CD4-positive, alpha-beta T cell treated with Interleukin-17A for 4 hours (primary cell): Measurements from ENCODE around the gene RPL3.
"Not testable (repeated sequence)": the region's sequence is repeated elsewhere in the genome, so short reads cannot be mapped to it uniquely, and the experiment has no call there.

Experiments
- DNase-seq: peaks from one replicate; pipeline ENCODE4 v3.0.0-alpha.2; 2020; ENCODE audit warnings: mixed read lengths

RPL3 gene

DNA sequence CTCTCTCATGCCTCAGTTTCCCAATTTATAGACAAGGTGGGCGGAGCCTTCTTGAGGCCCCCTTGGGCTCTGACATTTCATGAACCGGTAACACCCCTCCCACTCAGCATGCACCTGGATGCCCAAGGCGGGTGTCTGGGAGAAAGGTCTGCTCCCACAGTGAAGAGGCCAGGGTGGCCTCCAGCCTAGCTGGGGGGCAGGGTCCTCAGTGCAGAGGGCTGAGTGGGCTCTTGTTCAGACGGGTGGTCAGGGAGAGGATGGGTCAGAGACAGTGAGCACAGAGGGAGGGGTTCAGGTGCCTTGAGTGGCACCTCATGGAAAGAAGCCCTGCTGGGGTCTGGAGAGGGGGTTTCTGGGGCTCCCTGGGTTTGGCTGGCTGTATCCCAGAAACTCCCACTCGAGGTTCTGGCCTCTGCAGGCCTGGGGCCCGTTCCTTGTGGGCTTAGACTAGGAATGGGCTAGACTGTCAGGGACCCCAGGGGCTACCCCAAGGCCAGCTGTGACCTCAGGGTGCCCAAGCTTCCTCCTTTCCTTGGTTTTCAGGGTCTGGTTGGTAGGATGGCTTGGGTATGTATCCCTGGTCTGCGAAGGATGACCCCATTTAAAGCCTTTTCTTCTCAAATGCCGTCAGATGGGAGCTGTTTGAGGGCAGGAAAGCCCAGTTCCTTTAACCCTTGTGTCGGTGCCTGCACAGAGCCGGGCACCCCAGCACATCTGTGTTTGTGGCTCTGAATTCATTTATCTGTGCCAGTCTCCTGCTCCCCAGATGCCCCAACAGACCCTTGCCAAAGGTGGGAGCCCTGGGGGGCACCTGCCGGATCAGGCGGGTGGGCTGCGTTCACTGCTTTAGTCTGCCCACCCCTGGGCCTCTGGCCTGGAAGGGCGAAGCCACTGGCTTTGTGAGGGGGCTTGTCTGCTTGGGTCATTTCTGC is 31.6 kb upstream of the RPL3 start:
- DNase-seq = no peak

DNA sequence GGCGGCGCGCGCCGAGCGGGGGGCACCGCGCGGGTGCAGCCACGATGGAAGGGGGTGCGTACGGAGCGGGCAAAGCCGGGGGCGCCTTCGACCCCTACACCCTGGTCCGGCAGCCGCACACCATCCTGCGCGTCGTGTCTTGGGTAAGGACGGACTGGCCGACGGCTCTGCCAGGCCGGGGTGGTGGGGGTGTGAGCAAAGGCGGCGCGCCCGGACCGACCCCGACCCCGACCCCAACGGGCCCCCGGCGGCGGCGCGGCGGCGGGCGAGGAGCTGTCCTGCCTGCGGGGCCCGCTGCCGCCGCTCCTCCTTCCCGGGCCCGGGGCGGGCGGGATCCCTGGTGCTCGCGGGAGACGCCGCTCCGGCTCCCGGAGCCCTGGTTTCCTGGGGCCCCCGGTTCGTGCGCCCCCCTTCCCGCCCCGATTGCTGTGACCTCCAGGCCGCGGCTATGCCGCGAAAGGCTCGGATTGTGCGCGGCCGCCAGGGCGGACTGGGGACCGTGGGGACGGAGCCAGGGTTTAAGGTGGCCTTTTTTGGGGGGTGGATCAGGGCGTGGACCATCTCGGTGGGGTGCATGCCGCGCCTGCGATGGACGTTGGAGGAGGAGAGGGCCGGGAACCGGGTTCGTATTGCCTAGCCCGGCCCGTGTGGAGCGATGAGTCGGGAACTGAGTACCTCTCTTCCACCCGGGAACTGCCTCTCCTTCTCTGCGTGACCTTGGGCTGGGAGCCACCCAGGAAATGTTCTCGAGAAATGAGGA is 30.7 kb upstream of the RPL3 start, which contains the start of gene SYNGR1:
TSS of gene SYNGR1 (plus strand) at position 25 of the 760 bp plus-strand sequence. CDS start at position 45, 20 bp downstream.
- peak; percentile 13 for DNase-seq

DNA sequence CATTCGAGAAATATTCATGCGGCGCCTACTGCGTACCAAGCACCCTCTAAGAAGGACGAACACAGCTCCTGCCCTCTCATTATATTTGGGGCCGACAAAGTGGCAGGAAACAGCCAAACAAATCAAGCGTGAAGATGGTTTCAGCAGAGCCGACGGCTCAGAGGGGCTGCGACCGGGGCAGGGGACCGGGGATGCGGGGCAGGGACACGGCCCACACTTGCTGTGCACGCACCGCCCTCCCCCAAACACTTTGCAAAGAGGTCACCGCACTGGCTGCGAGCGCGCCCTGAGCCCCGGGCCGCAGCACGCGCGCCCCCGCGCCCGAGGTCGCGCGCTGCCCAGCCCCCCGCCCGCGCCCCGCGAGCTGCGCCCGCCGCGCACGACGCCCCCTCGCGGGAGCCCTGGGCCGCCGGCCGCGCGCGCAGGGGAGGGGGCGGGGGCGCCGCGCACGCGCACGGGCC is 30.1 kb upstream of the RPL3 start:
- peak; percentile 35 for DNase-seq

DNA sequence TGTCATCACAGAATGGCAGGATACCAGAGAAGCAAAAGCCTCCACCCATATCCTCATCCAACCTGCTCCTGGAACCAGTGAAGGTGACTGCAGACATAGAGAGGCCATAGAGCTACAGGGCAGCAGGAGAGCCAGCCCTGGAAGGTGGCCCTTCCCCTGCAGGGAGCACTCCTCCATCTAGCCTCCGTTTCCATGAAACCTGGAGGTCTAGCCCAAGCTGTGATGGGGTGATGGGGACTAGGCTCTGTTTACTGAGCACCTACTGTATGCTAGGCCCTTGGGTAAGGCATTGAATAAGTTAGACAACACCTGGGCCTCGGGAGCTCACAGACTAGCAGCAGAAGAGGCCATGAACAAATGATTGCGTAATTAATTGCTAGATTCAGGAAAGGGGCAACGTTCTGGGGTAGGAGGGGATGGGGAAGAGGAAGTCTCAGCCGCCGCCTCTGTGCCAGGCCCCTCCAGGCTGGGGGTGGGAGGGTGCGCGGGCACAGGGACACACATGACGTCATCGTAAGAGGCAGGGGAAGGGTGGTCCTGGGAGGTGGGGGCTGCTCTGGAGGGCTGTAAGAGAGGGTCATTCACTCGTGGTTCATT is 29.6 kb upstream of the RPL3 start:
- DNase-seq = peak; percentile 12

DNA sequence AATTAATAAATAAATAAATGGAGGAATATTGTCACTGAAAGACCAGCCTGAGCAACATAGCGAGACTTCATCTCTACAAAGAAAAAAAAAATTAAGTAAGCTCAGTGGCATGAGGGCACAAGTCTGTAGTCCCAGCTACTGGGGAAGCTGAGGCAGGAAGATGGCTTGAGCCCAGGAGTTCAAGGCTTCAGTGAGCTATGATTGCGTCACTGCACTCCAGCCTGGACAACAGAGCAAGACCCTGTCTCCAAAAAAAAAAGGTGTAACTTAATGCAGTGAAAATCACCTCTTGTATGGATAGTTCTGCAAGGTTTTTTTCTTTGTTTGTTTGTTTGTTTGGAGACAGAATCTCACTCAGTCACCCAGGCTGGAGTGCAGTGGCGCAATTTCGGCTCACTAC is 25.8 kb upstream of the RPL3 start:
- no peak for DNase-seq

DNA sequence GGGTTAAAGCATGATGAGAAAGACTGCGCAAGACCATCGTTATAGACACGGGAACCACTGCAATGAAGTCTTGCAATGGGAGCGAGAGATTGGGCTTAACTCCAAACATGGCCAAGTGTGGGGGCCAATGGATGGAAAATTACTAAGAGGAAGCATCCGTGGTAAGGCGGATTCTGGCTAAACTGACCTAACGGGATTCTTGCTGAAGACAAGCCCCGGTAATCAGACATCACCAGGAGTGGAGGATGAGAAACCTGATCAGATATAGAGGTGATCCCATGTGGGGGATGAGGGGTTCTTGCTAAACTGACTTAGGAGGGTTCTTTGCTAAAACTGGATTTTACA is 24.6 kb upstream of the RPL3 start:
- no peak for DNase-seq

DNA sequence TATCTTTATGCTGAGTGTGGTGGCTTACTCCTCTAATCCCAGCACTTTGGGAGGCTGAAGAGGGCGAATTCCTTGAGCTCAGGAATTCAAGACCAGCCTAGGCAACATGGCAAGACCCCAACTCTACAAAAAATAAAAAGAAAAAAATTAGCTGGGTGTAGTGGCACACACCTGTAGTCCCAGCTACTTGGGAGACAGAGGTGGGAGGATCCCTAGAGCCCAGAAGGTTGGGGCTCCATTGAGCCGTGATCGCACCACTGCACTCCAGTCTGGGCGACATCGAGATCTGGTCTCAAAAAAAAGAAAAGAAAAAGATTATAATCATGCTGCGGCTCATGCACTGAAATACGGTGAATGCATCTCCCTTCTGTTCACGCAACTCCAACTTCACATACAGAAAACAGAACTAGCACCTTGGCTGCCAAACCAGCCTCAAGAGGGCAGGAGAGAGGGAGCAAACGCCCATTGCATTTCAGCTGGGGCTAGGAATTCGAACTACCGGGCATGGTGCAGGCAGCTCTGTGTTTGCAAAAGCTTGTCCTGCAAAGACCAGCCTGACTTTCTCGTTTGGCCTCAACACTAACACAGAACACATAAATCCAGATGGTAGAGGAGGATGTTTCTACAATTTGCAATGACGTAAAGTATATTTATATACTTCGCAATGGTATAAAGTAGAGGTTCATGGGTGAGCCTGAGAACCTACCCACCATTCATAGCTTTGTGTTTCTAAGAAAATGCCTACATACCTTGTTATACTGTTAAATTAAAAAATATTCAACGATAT is 24.0 kb upstream of the RPL3 start:
- peak; percentile 72 for DNase-seq

DNA sequence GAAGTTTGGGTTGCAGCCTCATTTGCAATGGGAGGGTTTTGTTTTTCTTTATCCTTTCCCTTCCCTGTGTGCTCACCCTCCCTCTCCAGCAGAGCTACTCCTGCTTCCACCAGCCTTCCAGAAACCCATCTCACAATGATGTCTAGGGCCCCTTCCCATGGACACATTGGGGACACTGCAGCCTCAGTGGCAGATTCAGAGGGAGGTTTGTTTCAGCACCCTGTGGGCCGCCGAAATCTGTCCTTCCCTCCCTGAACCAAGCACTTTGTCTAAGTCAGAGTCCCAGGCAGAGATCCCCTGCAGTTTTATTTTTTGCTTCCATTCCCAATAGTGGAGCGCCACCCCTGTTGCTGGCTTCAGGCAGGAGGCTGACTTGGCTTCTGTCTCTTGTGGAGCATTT is 21.8 kb upstream of the RPL3 start:
- DNase-seq = no peak

DNA sequence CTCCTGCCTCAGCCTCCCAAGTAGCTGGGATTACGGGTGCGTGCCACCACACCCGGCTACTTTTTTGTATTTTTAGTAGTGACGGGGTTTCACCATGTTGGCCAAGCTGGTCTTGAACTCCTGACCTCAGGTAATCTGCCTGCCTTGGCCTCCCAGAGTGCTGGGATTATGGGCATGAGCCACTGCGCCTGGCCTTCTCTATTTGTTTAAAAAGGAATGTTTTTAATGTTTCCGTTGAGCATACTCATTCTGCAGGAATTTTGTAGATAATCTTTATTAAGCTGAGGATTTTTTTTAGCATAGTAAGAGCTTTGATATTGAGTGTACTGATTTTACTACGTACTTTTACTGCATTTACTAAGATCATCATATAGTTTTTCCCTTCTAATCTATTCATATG is 20.4 kb upstream of the RPL3 start:
- DNase-seq = not testable (repeated sequence)

DNA sequence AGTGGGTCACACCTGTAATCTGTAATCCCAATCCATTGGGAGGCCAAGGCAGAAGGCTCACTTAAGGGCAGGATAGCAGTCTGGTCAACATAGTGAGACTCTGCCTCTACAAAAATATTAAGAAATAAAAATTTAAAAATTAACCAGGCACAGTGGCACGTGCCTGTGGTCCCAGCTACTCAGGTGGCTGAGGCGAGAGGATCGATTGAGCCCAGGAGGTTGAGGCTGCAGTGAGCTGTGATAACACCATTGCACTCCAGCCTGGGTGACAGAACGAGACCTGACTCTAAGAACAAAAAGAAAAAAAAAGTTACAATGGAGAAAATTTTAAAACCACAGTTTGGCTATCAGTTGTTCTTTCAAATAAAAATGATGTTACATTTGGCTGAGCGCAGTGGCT is 17.0 kb upstream of the RPL3 start:
- no peak for DNase-seq

DNA sequence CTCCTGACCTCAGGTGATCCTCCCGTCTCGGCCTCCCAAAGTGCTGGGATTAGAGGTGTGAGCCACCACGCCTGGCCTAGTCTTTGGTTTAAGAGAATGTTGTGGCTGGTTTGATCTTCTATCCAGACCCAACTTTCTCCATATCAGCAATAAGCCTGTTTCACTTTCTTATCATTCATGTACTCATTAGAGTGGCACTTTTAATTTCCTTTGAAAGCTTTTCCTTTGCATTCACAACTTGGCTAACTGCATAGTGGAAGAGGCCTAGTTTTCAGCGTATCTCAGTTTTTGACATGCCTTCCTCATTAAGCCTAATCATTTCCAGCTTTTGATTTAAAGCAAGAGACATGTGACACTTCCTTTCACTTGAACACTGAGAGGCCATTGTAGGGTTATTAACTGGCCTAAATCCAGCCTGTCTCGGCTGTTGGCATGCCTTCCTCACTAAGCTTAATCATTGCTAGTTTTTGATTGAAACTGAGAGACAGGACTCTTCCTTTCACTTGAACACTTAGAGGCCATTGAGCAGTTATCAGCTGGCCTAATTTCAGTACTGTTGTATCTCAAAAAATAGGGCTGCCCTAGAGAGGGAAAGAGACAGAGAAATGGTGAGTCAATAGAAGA is 13.1 kb upstream of the RPL3 start:
- DNase-seq = no peak

DNA sequence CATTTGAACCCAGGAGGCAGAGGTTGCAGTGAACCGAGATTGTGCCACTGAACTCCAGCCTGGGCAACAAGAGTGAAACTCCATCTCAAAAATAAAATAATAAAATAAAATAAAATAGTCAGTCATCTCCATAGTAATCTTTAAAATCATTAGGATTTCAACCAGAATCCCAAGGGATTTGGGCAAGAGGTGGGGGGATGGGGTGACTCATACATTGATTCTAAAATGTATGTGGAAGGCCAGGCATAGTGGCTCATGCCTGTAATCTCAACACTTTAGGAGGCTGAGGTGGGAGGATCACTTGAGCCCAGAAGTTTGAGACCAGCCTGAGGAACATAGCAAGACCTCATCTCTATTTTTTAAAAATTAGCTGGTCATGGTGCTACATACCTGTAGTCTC is 11.1 kb upstream of the RPL3 start:
- not testable (repeated sequence) for DNase-seq

DNA sequence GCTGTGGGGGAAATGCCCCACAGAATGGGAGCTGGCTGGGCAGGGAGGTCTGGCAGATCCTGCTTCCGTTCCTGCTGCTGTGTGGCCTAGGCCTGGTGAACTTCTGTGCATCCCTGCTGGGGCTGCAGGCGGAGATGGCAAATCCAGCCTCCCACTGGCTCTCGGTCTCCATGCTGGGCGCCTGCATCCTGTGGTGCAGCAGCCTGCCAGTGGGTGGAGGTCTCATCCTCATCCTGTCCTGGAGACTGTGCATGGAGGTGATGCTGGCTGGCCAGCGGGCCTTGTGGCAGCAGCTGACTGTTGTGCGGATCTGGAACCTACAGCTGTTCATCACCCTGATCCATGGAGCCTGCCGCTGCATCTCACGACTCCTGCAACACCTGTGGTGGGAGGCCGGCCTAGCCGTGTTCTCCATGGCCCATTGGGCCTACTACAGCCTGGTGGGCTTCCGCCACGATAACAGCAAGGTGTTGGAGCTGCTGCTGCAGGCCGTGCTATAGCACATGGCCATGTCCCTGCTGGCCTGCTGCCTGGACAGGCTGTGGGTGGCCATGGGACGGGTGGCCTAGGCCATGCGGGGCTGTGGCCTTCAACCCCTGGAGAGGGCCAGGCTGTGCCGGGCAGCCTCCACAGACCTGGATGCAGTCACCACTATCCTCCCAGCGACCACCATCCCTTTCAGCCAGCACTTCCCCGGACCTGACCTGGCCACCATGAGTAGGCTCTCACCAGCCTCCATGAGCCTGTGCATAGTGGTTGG is 8.8 kb upstream of the RPL3 start:
- DNase-seq = no peak

DNA sequence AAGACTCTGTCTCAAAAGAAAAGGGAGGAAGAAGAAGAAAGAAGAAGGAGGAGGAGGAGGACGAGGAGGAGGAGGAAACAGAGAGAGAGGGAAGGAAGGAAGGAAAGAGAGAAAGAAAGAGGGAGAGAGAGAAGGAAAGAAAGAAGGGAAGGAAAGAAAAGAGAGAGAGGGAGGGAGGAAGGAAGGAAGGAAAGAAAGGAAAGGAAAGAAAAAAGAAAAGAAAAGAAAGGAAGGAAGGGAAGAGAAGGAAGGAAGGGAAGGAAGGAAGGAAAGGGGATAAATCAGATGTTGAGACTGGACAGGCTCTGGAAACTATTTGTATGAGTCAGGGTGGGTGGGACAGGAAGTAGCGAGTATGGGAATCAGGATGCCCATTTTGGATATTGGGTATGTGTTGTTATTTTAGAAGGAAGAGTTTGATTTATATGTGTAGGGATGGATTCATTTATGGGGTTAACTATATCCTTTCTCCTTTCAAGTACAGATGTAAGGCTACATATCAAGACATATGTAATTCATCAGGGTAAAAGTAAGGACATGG is 6.0 kb upstream of the RPL3 start:
- DNase-seq = no peak

DNA sequence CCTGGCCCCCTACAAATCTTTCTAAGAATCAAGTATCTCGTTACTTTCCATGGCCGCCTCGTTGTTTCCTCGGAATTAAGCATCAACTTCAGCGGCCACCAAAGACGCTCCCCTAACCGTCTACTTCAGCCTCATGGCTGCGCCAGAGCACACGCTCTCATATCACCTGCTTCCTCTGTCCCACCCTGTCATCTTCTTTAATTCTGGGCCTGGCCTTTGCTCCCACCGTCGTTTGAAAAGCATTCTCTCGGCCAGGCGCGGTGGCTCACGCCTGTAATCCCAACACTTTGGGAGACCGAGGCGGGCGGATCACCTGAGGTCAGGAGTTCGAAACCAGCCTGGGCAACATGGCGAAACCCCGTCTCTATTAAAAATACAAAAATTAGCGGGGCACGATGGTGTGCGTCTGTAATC is 1.2 kb upstream of the RPL3 start:
- DNase-seq = not testable (repeated sequence)

DNA sequence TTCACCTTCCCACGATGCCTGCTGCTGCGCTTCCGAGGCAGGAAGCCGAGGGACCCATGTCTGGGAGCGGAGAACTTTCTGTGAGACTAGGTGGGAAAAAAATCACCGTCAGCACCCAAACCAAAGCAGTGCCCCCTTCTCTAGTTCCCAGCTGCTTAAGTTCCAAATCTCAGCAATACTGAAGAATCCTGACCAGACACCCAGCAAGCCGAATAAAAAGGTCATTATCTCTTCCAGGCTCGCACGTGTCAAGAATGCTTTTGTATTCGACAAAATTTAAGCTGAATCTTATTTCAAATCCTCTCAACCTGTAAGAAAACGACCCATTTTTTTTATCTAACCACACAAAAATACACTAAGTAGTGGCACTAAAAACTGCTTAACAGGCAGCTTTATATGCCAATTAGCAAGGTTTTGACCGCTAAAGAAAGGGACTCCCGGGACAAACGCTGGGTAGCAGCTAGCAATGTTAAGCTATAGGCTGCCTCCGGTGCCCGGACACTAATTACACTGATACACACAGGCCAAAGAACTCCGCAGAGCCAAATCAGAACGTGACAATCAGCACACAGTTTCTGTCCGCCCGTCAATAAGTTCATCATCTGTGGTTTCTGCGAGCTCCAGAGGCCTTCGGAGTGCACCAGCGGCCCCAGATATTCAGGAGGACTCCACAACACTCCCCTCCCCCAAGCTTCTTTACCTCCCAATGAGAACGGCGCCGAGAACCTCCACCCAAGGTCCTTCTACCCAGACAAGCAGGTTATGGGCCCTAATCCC is 728 bp downstream of the RPL3 start:
- no peak for DNase-seq

DNA sequence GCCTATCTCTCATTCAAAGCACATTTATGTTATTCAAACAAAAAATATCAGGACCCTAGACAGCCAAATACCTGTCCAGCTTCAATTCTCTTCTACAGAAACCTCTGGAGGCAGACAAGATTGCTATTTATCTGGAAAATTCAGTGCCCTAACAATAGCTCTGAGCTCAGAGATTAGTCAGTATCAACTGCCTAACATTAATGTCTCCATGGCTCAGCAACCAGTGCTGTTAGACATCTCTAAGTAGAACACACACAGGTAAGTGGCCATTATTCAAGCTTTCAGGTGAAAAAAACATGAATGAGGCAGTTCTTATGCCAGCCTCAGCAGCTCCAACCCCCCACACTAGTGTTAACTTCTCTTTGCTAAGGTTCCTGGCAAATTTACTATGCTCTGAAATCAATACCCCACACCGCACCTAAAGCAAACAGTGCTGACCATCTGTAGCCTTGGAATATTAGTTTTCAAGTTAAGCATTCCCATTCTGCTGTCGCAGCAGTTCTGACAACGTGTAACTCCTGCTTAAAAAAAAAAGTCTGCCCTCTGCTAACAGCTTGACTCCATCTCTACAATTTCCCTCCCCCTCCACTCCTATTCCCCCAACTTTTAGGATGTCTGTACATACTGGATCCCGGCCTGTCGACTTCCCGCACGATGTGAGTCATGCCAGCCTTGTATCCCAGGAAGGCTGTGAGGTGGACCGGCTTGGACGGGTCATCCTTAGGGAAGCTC is 1.5 kb downstream of the RPL3 start:
- no peak for DNase-seq

DNA sequence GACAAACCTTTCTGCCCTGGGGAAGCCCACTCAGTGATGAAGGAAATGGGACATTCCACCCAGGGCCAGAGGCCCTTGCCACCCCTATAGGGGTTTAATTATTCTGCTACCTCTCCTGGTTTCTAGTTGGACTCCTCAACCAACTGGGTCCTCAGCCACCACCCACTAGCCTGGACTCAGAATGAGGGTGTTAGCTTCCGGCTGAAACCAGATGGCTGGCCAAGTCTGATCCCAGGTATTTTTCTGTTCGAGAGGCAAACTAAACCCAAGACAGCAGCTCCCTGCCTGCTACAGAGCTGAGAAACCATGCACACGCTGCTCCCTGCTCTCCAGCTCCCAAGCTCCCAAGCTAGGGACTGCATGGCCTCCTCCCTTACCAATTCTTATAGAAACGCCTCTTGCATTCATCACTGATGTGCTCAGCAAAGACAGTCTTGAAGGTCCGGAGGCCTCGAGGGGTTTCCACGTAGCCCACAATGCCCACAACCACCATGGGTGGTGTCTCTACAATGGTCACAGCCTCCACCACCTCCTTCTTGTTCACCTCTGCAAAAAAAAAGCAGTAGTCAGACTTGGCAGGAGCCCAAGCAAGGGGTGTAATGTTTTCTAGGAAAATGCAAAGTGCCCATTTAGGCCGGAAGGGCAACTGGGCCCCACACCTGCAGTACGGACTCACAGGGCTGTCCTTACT is 2.2 kb downstream of the RPL3 start:
- DNase-seq = no peak
